Measurements from ENCODE around the gene EIF2B2.

- TF ChIP-seq CTCF (IDR thresholded peaks at IDR 0.05) (peak in 2 of 3 experiments; percentile 5 to 37), POLR2A (IDR thresholded peaks at IDR 0.05; ENCODE audit: low read depth) (no peak), POLR2AphosphoS5 (IDR thresholded peaks at IDR 0.05) (no peak), EP300 (IDR thresholded peaks at IDR 0.05) (no peak)
Measured at GRCh38 chr14:75022655-75023054, 19.9 kb downstream of the EIF2B2 start.
